Epidermal melanocyte (primary cell): ENCODE data around the gene PCSK5.
A peak's percentile ranks its signal among the peaks of the same experiment; 100 is the strongest.
"Not testable (repeated sequence)": the region's sequence is repeated elsewhere in the genome, so short reads cannot be mapped to it uniquely, and the experiment has no call there.

Experiments used
- DNase-seq: peaks from one replicate; pipeline ENCODE4 v3.0.0; 2011; ENCODE audit warnings: low spot score; ENCODE audit not compliant: insufficient read length

Gene PCSK5

DNA sequence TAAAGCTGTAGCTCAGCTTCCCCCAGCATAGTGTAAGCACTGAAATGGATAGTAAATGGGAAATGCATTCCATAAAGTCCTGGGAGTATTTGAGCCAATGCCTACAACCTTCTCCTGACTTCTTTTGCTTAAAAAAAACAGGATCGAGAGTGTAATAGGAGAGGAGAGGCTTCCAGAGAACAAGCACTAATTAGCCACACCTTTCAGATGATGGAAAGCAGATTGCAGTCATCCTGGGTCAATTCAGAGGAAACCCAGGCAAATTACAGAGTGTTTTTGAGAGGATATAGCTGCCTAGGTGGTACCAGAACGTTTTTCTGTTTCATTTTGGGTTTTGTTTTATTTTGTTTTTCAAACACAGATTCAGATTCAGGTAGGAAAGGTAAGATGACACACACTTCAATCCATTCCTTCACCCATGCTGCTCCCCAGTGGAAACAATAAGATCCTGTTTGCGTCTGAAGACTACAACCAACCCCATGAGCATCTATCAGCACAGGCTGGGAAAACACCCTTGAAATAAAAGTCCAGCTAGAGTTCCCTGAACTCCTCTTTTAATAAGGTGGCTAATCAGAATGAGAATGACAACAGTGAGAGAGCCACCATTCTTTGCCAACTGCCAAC, 408.2 kb downstream of the PCSK5 start:
- DNase-seq: no peak

DNA sequence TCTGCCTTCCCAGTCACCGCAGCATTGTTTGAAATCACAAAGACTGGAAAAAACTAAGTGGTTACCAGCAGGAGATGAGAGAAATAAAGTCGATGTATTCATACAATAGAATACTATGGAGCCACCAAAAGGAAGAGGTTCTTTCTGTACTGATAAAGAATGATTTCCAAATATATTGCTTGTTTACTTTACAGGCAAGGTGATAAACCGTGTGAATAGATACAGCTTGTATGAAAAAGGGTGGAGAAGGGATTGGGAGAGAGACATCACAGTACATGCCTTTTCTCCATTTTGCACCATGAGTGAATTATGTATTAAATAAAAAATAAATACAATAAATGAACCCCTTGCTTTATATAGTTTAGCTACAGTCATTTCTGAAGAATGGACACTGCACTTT, 412.1 kb downstream of the PCSK5 start:
- DNase-seq: no peak

- peak; percentile 61 for DNase-seq
Observed at GRCh38 chr9:76302947-76303550, 412.6 kb downstream of the PCSK5 start.

DNA sequence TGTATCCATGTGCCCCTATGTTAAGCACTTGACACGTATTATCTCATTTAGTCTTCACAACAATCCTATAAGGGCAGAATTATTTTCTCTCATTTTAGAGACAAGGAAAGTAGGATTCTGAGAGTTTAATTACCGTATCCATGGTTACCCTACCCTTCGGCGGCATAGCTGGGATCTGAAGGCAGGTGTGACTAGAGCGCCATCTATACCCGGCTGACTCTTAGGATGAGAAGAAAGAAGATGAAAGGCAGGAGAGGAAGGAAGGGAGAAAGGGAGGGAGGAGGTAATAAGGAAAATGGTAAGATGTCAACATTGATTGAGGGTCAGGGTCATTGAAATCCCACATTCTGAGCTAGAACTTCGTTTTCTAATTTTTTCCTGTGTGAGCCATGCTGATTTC, 416.6 kb downstream of the PCSK5 start:
- DNase-seq: not testable (repeated sequence)

- DNase-seq: no peak
Observed at GRCh38 chr9:76310577-76310976, 420.1 kb downstream of the PCSK5 start.

GRCh38 chr9:76310991-76311390, 420.5 kb downstream of the PCSK5 start:
- DNase-seq: no peak

DNA sequence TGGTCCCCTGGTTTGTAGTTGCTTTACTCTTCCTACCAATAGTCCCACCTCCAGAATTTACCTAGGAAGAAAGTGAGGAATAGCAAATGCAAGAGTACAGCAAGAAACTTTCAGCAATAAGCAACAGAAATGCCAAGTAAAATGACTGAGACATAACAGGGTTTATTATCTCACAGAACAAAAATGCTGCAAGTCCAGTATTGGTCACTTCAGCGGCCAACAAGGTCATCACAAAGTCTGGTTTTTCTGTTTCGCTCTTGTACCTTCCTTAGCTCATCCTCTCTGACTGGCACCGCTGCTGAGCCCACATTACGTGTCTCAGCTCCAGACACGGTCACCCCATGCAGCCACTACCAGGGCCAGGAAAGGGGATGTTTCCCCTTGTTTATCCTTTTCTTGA, 421.1 kb downstream of the PCSK5 start:
- DNase-seq: no peak

DNA sequence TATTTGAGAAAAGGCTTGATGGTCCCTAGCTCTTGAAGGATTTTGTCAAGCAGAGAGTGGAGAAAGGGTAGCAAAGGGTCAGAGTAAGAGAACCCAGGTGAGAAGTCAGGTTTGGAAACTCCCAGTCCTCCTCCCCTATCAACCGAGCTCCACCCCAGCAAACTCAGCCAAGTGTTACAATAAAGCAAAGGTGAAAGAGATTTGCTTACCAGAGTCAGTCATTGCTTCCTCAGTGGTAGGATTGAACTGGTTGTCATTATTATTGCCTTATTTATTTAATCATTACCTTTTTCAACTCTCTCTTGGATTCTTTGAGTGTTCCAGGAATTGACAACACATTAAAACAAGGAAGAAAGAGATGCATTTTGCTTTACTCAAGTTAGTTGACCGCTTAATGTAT, 423.3 kb downstream of the PCSK5 start:
- no peak for DNase-seq

- no peak for DNase-seq
Observed at GRCh38 chr9:76314321-76314720, 423.8 kb downstream of the PCSK5 start.

- no peak for DNase-seq
Observed at GRCh38 chr9:76316069-76316468, 425.6 kb downstream of the PCSK5 start.

- DNase-seq: not testable (repeated sequence)
Observed at GRCh38 chr9:76319466-76319865, 429.0 kb downstream of the PCSK5 start.

- no peak for DNase-seq
Observed at GRCh38 chr9:76321195-76321828, 430.8 kb downstream of the PCSK5 start.

DNA sequence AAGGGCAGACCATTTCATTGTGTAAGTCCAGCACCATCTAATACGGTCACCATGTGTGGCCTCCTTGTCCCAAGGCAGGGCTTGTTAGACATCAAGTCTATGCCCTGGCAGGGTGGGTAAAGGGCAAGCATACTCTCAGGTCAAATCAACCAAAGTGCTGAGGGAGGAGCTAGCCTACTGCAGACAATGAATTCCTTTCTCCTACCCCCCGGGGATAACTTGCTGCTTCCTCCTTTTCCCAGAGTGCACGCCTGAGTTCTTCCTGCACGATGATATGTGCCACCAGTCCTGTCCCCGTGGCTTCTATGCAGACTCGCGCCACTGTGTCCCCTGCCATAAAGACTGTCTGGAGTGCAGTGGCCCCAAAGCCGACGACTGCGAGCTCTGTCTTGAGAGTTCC, 432.3 kb downstream of the PCSK5 start:
- no peak for DNase-seq

DNA sequence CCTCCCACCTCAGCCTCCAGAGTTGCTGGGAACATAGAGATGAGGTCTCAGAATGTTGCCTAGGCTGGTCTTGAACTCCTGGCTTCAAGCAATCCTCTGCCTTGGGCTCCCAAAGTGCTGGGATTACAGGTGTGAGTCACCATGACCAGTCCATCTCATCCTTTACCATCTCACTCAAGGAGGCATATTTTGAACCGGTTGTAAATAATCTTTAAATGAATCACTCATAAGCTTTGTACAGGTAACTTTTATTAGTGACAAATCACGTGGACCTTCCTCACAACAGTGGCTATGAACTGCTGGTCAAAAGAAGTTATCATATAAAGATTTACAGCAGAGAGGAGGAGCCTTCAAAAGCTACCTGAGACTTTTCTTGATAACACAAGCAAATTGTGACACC, 433.0 kb downstream of the PCSK5 start:
- DNase-seq: no peak

GRCh38 chr9:76324030-76324429, 433.6 kb downstream of the PCSK5 start:
- not testable (repeated sequence) for DNase-seq

- no peak for DNase-seq
Observed at GRCh38 chr9:76330034-76330433, 439.6 kb downstream of the PCSK5 start.

GRCh38 chr9:76333388-76333787, 442.9 kb downstream of the PCSK5 start:
- no peak for DNase-seq

DNA sequence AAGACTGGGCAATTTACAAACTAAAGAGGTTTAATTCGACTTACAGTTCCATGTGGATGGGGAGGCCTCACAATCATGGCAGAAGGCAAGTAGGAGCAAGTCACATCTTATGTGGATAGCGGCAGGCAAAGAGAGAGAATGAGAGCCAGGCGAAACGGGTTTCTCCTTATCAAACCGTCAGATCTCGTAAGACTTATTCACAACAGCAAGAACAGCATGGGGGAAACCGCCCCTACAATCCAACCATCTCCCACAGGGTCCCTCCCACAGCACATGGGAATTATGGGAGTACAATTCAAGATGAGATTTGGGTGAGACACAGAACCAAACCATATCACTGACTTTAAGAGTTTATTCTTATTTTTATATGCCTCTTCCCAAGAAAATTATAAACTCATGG, 443.5 kb downstream of the PCSK5 start:
- no peak for DNase-seq

DNA sequence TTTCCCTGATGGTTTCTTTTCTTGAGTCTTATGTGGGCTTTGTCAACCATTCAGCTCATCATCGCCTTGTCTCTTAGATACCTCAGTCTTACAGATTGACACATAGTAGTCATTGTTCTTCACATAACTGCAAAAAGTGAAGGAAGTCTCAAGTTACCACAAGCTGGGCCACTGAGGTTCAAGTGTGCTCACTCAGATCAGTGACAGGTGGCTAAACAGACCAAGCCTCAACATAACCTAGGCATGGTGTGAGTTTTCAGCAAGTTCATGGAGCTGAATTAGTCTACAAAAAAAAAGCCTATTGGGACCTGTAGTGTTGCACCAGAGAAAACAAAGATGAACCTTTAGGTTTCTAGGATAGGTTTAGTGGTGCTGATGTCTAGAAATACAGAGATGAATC, 445.6 kb downstream of the PCSK5 start:
- no peak for DNase-seq

DNA sequence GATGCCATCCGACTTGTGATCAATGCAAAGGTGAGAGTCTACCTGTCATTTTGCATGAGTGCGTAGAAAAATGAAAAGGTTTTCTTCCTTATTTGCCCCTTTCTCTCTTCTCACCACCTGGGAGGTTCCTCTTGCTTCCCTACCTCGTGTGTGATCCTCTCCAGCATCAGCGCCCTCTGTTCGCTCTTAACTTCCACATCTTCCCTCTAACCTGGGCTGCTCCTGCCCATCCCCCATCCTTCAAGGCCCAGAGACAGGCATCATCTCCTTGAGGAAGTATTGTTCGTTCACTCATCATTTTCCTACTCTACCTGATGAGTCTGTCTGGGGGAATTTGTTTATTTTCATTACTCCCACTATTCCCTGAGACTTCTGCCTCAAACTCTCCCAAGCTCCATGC, 447.9 kb downstream of the PCSK5 start:
- DNase-seq: no peak

- no peak for DNase-seq
Observed at GRCh38 chr9:76341616-76342015, 451.1 kb downstream of the PCSK5 start.

DNA sequence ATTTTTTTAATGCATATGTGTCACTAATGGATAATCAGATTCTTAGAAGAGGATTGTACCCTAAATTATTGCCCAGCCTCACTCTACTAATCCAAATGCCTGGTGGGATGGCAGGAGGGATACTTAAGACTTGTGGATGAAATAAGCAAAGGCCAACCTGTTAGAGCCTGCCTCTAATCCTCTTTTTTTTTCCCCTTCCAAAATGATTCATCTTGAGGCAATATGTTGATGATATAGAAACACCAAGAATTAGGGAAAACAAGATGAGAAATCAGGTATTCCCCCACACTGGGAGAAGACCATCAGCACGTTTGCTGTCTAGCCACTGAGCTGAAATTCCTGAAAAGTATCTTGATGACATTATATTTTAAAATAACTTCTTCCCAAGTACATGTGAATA, 451.7 kb downstream of the PCSK5 start:
- DNase-seq: no peak

DNA sequence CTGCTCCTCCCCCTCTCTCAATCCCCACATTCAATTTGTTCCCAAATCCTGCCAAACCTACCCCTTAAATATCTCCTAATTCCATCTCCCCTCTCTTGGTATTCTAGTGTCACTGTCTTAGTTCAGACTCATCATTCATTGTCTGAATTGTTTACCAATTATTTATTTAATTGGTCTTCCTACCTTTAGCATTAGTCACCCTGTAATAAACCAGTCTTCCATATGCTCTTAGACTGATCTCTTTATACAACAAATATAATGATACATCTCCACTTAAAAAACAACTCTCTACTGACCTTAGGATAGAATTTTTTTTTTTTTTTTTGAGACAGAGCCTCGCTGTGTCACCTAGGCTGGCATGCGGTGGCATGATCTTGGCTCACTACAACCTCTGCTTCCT, 452.4 kb downstream of the PCSK5 start:
- DNase-seq: no peak
